PC-9 (cell line): ENCODE results near the gene RPL22. TPM values are rescaled to one million over a fixed set of nuclear protein-coding genes. Genes with fewer than 3 reads are reported as not detected.

ENCODE experiments used
- BruUV-seq: library from RNA; stranded (reverse); fragments of 400-500 nt; replicated peaks from 2 replicates; lab custom pipeline; 2021; lab: Mats Ljungman, UMichigan
- CTCF ChIA-PET: fragments of 300-600 bp; sonication (Branson Sonifier 250); formaldehyde crosslinking; loops from one replicate; lab custom pipeline; 2022; ENCODE audit warnings: antibody characterized with exemption; lab: Charles Lee
- POLR2A ChIA-PET: fragments of 300-600 bp; sonication (Branson Sonifier 250); formaldehyde crosslinking; loops from one replicate; lab custom pipeline; 2022; ENCODE audit warnings: antibody characterized with exemption; ENCODE audit not compliant: unreplicated experiment; lab: Charles Lee
- DNase-seq, 2 experiments: peaks; one replicate each; pipeline versions ENCODE4 v3.0.0 to v3.0.0-alpha.2; 2015 to 2022; ENCODE audit warnings: mixed read lengths in 1 of 2
- H2AFZ ChIP-seq: fragments of 200-600 bp; sonication (generic); 2 replicates; pipeline ENCODE4 v1.8.1; 2017; ENCODE audit warnings: antibody characterized with exemption
- H3F3A ChIP-seq: fragments of 200-600 bp; sonication (generic); 2 replicates; pipeline ENCODE4 v1.8.1; 2017; ENCODE audit warnings: antibody characterized with exemption, mild to moderate bottlenecking, low read depth; ENCODE audit not compliant: insufficient read depth
- H3K27ac ChIP-seq: fragments of 200-600 bp; sonication (generic); 2 replicates; pipeline ENCODE4 v1.6.1; 2016; ENCODE audit warnings: mixed run types
- H3K27me3 ChIP-seq: fragments of 200-600 bp; sonication (generic); 2 replicates; pipeline ENCODE4 v1.6.1; 2016; ENCODE audit warnings: low read depth, mixed run types; ENCODE audit not compliant: insufficient read depth
- H3K36me3 ChIP-seq: fragments of 200-600 bp; sonication (generic); 2 replicates; pipeline ENCODE4 v1.6.1; 2016; ENCODE audit warnings: low read depth, mixed run types
- H3K4me1 ChIP-seq: fragments of 200-600 bp; sonication (generic); replicated peaks from 2 replicates; pipeline ENCODE4 v1.6.1; 2016; ENCODE audit warnings: mixed run types; ENCODE audit not compliant: insufficient read depth
- H3K4me2 ChIP-seq: fragments of 200-600 bp; sonication (generic); 2 replicates; pipeline ENCODE4 v1.6.1; 2017; ENCODE audit warnings: mixed run types
- H3K4me3 ChIP-seq: fragments of 200-600 bp; sonication (generic); 2 replicates; pipeline ENCODE4 v1.6.1; 2016; ENCODE audit warnings: mixed run types
- H3K79me2 ChIP-seq: fragments of 200-600 bp; sonication (generic); 2 replicates; pipeline ENCODE4 v1.6.1; 2017; ENCODE audit warnings: low read depth, mixed run types
- H3K9me2 ChIP-seq: fragments of 200-600 bp; sonication (generic); 2 replicates; pipeline ENCODE4 v1.8.1; 2017; ENCODE audit warnings: mild to moderate bottlenecking; ENCODE audit not compliant: insufficient read depth
- H3K9me3 ChIP-seq: fragments of 200-600 bp; sonication (generic); 2 replicates; pipeline ENCODE4 v1.8.1; 2016; ENCODE audit warnings: low read depth; ENCODE audit not compliant: insufficient read depth
- H4K20me1 ChIP-seq: fragments of 200-600 bp; sonication (generic); 2 replicates; pipeline ENCODE4 v1.8.1; 2017; ENCODE audit not compliant: insufficient read depth
- EZH2 ChIP-seq: fragments of 200-600 bp; sonication (generic); IDR thresholded peaks from 2 replicates; pipeline ENCODE4 v1.8.0; 2017; ENCODE audit warnings: antibody characterized with exemption, low read depth
- intact Hi-C: fragments of 100-400 bp; cut with micrococcal nuclease; formaldehyde crosslinking; loops from one replicate; pipeline ENCODE4 v1.10.0; 2022; ENCODE audit not compliant: unreplicated experiment
- total RNA-seq: library from RNA; stranded (reverse); gene quantifications from 2 replicates; pipeline ENCODE4 v1.2.3, GENCODE V29; 2021
- TF ChIP-seq, protein P1 (sequence below): fragments of 200-600 bp; sonication (generic); conservative IDR thresholded peaks from 2 replicates; pipeline ENCODE4 v1.6.1; 2017; ENCODE audit warnings: mixed run types, antibody characterized with exemption, mild to moderate bottlenecking, moderate library complexity

Gene RPL22
- total RNA-seq, 1 experiment from 2014 or later: 447 TPM

DNA sequence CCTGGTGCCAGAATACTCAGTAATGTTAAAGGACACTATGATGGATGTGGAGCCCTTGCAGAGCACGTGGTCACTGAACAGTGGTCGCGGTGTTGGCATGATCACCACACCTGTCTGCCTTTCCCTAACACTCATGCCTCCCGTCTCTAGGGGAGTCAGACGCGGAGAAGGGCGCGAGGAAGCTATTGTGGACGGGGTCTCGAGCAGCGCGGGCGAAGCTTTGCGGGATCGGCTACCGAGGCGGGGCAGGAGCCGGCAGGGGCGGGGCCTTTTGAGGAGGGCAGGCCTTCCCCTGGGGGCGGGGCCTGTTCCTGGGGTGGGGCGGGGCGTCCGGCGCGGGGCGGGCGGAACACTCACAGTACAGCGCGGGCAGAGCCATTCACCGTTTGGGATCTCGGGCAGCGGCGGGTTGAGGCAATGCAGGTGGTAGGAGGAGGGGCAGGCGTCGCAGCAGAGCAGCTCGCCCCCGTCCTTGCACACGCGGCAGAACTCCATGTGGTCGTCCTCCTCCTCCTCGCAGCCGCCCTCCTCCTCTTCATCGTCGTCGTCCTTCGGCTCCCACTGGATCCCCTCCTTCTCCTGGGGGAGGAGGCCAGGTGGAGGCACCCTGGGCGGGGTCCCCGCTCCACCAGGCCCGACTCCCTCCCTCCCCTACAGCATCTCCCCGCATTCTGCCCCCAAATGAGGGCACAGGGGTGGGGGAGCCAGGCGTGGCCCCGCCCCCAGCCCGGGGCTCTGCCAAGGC is 50.7 kb downstream of the RPL22 start:
- peak in 1 of 2 experiments; percentile 61 for DNase-seq
- Histone ChIP-seq H3K27me3 (no peaks in the 10 kb centered on the region), H3K36me3 (no peaks in the 10 kb centered on the region), H3K79me2 (no peaks in the 10 kb centered on the region), H3K9me3 (no peaks in the 10 kb centered on the region), H2AFZ (no peak overlapping the region), H3K27ac (no peak overlapping the region), H3K4me1 (peaks cover 3% of the 10 kb centered on the region; the same call in 1 of the 2 replicates), H3K4me3 (no peak overlapping the region), H3K9me2 (no peaks in the 10 kb centered on the region), H3F3A (no peaks in the 10 kb centered on the region), H3K4me2 (no peak overlapping the region), H4K20me1 (no peaks in the 10 kb centered on the region)
- TF ChIP-seq, protein P1, sequence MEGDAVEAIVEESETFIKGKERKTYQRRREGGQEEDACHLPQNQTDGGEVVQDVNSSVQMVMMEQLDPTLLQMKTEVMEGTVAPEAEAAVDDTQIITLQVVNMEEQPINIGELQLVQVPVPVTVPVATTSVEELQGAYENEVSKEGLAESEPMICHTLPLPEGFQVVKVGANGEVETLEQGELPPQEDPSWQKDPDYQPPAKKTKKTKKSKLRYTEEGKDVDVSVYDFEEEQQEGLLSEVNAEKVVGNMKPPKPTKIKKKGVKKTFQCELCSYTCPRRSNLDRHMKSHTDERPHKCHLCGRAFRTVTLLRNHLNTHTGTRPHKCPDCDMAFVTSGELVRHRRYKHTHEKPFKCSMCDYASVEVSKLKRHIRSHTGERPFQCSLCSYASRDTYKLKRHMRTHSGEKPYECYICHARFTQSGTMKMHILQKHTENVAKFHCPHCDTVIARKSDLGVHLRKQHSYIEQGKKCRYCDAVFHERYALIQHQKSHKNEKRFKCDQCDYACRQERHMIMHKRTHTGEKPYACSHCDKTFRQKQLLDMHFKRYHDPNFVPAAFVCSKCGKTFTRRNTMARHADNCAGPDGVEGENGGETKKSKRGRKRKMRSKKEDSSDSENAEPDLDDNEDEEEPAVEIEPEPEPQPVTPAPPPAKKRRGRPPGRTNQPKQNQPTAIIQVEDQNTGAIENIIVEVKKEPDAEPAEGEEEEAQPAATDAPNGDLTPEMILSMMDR: no peak
- TF ChIP-seq EZH2: no peak
- ChIA-PET CTCF (no interaction called here), POLR2A (no interaction called here)
- intact Hi-C loops: no loop called here
- no TSS peak for BruUV-seq

DNA sequence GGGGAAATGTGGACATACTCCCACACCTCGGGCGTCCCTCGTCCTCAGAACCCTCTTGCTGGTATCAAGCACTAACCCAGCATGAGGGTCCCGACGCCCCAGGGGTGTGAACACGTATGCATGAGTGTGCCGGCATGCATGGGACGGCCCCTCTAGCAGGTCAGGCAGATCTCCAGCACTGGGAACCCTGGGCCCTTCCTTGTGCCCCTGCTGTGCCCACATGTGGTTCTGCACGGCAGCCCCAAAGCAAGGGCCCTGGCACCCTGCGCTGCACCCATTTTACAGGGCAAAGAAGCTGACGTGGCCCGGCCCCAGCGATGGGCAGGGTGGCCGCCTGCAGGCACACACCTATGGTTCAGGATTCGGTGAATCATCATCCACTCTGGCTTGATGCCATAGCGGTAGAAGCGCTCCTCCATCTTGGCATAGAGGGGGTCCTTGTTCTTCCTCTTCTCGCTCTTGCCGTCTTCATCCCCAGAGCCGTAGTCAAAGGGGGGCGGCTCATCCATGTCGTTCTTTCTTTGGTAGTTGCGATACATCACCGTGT is 53.5 kb downstream of the RPL22 start:
- no peaks in the 10 kb centered on the region for H3K9me2 ChIP-seq
- H2AFZ ChIP-seq: no peak overlapping the region
- intact Hi-C loops: no loop called here
- no peak overlapping the region for H3K27ac ChIP-seq
- no TSS peak for BruUV-seq
- ChIA-PET POLR2A (interaction anchor here (0.5 kb wide), 1 partner anchor 415 kb away, joined by 3 read pairs; no protein-coding TSS in a partner anchor), CTCF (no interaction called here)
- H3K4me3 ChIP-seq: no peak overlapping the region
- H3K4me1 ChIP-seq: peaks cover 8% of the 10 kb centered on the region; the same call in 1 of the 2 replicates
- TF ChIP-seq, protein P1: no peak
- TF ChIP-seq EZH2: no peak
- H4K20me1 ChIP-seq: no peaks in the 10 kb centered on the region
- no peaks in the 10 kb centered on the region for H3K79me2 ChIP-seq
- H3K27me3 ChIP-seq: no peaks in the 10 kb centered on the region
- no peaks in the 10 kb centered on the region for H3F3A ChIP-seq
- H3K9me3 ChIP-seq: no peaks in the 10 kb centered on the region
- no peaks in the 10 kb centered on the region for H3K36me3 ChIP-seq
- no peak for DNase-seq
- H3K4me2 ChIP-seq: no peak overlapping the region

DNA sequence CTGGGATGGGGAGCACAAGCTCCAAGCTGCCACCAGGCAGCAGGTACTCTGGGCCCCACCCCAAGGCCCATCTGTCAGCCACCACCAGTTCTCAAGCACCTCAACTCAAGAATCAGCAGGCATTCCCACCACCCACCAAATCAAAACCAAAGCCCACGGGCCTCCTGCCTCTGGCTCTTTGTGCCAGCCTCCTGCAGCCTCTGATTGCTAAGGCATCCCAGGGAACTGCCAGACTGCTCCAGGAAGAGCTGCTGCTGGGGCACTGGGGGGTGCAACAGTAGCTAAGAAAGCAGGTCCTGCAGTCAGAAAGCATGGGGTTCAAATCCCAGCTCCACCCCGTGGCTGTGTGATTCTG is 54.0 kb downstream of the RPL22 start:
- no peak overlapping the region for H2AFZ ChIP-seq
- no peak for DNase-seq
- H3K4me3 ChIP-seq: no peak overlapping the region
- no peak overlapping the region for H3K4me2 ChIP-seq
- no TSS peak for BruUV-seq
- no peaks in the 10 kb centered on the region for H3K79me2 ChIP-seq
- CTCF ChIA-PET: no interaction called here
- H3K27ac ChIP-seq: no peak overlapping the region
- no peaks in the 10 kb centered on the region for H3K9me2 ChIP-seq
- no peak for TF ChIP-seq EZH2
- TF ChIP-seq, protein P1: no peak
- no peaks in the 10 kb centered on the region for H3F3A ChIP-seq
- no peaks in the 10 kb centered on the region for H3K27me3 ChIP-seq
- H3K36me3 ChIP-seq: no peaks in the 10 kb centered on the region
- no peaks in the 10 kb centered on the region for H4K20me1 ChIP-seq
- peaks cover 8% of the 10 kb centered on the region; the same call in 1 of the 2 replicates for H3K4me1 ChIP-seq
- H3K9me3 ChIP-seq: no peaks in the 10 kb centered on the region
- intact Hi-C loops: no loop called here
- POLR2A ChIA-PET: no interaction called here
